Fibroblast of skin of right quadriceps (primary cell): ENCODE data around the gene MFSD12.

Experiments
- DNase-seq: peaks from one replicate; pipeline ENCODE4 v3.0.0-alpha.2; 2013

MFSD12 gene

GRCh38 chr19:3557461-3558248 lies at the start of gene MFSD12:
TSS of gene MFSD12 (minus strand) at chr19:3557586. CDS start at chr19:3557403, 183 bp downstream.
- peak; percentile 91 for DNase-seq

GRCh38 chr19:3606690-3607289 lies 49.4 kb upstream of the MFSD12 start, which contains the start of gene TBXA2R:
TSS of gene TBXA2R (minus strand) at chr19:3606875. CDS start at chr19:3600634, 6,241 bp downstream.
- DNase-seq = peak; percentile 66

GRCh38 chr19:3606174-3606689 lies 48.8 kb upstream of the MFSD12 start:
- no peak for DNase-seq

GRCh38 chr19:3605770-3606169 lies 48.4 kb upstream of the MFSD12 start:
- no peak for DNase-seq

- DNase-seq = no peak
Measured at GRCh38 chr19:3605361-3605760, 48.0 kb upstream of the MFSD12 start.

- DNase-seq = no peak
Measured at GRCh38 chr19:3604987-3605343, 47.6 kb upstream of the MFSD12 start.

GRCh38 chr19:3604227-3604986 lies 47.0 kb upstream of the MFSD12 start:
- no peak for DNase-seq

- DNase-seq = no peak
Measured at GRCh38 chr19:3603121-3603811, 45.9 kb upstream of the MFSD12 start.

GRCh38 chr19:3601021-3601420 lies 43.6 kb upstream of the MFSD12 start:
- no peak for DNase-seq

- DNase-seq = no peak
Measured at GRCh38 chr19:3599776-3600187, 42.4 kb upstream of the MFSD12 start.

GRCh38 chr19:3595521-3596061 lies 38.2 kb upstream of the MFSD12 start:
- DNase-seq = no peak

- no peak for DNase-seq
Measured at GRCh38 chr19:3593156-3593555, 35.8 kb upstream of the MFSD12 start.

- no peak for DNase-seq
Measured at GRCh38 chr19:3591876-3592613, 34.7 kb upstream of the MFSD12 start.

- DNase-seq = no peak
Measured at GRCh38 chr19:3590991-3591659, 33.7 kb upstream of the MFSD12 start.

GRCh38 chr19:3589949-3590348 lies 32.6 kb upstream of the MFSD12 start:
- no peak for DNase-seq

GRCh38 chr19:3589439-3589838 lies 32.1 kb upstream of the MFSD12 start:
- DNase-seq = no peak

GRCh38 chr19:3586707-3587346 lies 29.4 kb upstream of the MFSD12 start:
- no peak for DNase-seq

- DNase-seq = no peak
Measured at GRCh38 chr19:3586127-3586626, 28.8 kb upstream of the MFSD12 start.

GRCh38 chr19:3585301-3586126 lies 28.1 kb upstream of the MFSD12 start, which contains the start of gene GIPC3:
TSS of gene GIPC3 (plus strand) at chr19:3585478. CDS start at chr19:3585598, 120 bp downstream.
- DNase-seq = no peak
